T-helper 1 cell treated with Interleukin-12 subunit alpha and Interleukin-12 subunit beta and Interleukin-4 antibody, amounts not matched to agents 30 ng/mL and 1 ng/mL, for 36 hours (primary cell): ENCODE results near the gene CLPTM1L. TPM values are rescaled to one million over a fixed set of nuclear protein-coding genes. Genes with fewer than 3 reads are reported as not detected.

Source experiments
- intact Hi-C: fragments of 100-400 bp; cut with micrococcal nuclease; formaldehyde crosslinking; loops from one replicate; pipeline ENCODE4 v1.15.1; 2024
- total RNA-seq: library from RNA; stranded (reverse); gene quantifications from 2 replicates; pipeline ENCODE4 v1.2.3, GENCODE V29; 2022

Gene CLPTM1L
- total RNA-seq, 1 donor from 2014 or later = 119 TPM

DNA sequence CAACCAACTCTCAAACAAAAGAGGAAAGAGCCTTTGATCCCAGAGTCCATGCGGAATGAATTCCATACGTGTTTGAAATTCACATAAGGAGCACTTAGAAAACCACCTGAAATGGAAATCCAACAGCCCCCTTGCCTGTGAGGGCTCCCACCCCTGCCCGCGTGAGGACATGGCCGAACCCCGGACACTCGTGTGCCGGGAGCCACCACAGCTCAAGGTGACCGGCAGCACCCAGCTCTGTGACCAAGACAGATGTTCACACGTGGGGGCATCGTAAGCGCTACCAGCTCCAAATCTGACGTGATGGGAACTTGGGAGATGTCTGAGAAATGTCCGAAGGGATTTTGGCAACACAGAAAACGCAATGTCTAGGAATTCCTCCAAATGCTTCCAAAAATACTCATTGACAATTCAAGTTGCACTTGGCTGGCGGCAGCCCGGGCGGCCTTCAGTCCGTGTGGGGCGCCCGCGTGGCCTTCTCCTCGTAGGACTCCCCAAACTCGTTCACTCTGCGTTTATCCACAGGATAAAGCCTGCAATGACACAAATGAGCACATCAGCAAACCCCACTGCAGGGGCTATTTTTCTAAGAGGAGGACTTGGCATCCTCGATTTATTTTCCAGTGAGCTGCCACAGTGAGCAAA lies 26.9 kb downstream of the CLPTM1L start:
- intact Hi-C loops = loop anchor here (5.0 to 10.0 kb wide), 6 partner anchors 153 to 703 kb away; partner anchors contain the start of genes CEP72, MRPL36 and TPPP

GRCh38 chr5:1316588-1317340 lies 28.1 kb downstream of the CLPTM1L start:
- intact Hi-C loops = loop anchor here (1.0 to 10.0 kb wide), 9 partner anchors 29 to 702 kb away; partner anchors contain the start of genes CEP72, CLPTM1L, MRPL36 and TPPP

DNA sequence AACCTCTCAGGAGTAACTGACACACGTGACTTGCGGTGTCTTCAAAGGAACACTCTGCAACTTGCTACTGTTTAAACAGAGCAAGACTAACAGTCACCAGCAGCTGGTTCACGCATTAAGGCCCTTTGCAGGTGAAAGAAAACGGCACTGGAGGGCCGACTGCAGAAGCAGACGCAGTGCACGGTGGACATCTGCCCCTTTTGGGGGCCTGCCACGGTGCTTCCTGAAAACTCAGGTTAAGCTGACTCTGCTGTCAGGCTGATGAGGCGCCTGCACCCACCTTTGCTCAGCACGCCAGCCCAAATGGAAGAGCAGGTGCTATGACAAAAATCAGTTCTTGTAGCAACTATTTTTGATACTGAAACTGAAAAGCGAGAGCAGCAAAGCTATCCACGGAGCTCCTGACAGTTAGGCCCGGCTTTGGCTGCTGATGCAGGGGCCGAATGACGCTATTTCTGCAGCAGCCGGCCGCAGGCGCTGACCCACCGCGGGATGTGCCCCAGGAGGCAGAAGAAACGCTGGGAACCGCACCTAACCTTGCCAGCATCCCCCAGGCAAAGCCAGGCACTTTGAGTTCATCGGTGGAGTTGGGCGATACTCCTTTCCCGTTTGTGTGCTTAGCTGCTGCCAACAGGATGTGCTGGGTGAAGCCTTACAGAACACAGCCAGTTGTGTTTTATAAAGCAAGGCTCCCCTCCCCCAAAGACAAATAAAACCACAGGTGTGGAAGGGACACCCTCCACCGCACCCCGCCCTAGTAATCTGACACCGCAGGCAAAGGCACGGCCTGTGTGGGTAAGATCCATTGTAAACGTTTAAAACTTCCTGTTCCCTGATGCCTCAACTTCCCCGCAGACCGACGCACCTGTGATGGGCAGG lies 29.0 kb downstream of the CLPTM1L start:
- intact Hi-C loops = loop anchor here (1.0 to 10.0 kb wide), 9 partner anchors 29 to 701 kb away; partner anchors contain the start of genes CEP72, CLPTM1L, MRPL36 and TPPP

GRCh38 chr5:1315018-1315708 lies 29.7 kb downstream of the CLPTM1L start:
- intact Hi-C loops = loop anchor here (5.0 to 10.0 kb wide), 6 partner anchors 150 to 700 kb away; partner anchors contain the start of genes CEP72, MRPL36 and TPPP

DNA sequence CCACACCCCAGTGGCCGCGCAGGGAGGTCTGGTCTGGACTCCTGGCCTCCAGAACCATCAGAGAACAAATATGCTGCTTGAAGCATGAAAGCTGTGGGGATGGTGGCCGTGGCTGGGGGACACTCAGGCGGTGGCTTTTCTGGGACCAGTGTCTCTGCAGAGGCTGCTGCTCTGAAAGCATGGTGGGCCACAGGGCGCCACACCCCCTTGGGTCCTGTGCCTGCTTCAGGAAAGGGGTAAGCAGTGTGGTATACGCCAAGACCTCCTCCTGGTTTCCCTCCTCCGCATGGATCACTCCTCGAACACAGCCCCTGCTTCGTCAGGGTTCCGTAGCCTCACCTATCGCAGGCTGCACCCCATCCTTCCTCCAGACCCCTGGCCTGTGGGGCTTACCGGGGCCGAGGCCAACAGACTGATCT lies 30.3 kb downstream of the CLPTM1L start:
- intact Hi-C loops = loop anchor here (5.0 to 10.0 kb wide), 5 partner anchors 150 to 700 kb away; partner anchors contain the start of genes CEP72 and MRPL36

GRCh38 chr5:1312993-1313833 lies 31.7 kb downstream of the CLPTM1L start:
- intact Hi-C loops = loop anchor here (2.0 to 10.0 kb wide), 7 partner anchors 16 to 698 kb away; partner anchors contain the start of genes CEP72 and MRPL36

- intact Hi-C loops = loop anchor here (2.0 to 10.0 kb wide), 7 partner anchors 15 to 697 kb away; partner anchors contain the start of genes CEP72 and MRPL36
Observed at GRCh38 chr5:1312206-1312605, 32.7 kb downstream of the CLPTM1L start.

GRCh38 chr5:1311439-1312055 lies 33.4 kb downstream of the CLPTM1L start:
- intact Hi-C loops = loop anchor here (2.0 to 10.0 kb wide), 7 partner anchors 15 to 697 kb away; partner anchors contain the start of genes CEP72 and MRPL36

DNA sequence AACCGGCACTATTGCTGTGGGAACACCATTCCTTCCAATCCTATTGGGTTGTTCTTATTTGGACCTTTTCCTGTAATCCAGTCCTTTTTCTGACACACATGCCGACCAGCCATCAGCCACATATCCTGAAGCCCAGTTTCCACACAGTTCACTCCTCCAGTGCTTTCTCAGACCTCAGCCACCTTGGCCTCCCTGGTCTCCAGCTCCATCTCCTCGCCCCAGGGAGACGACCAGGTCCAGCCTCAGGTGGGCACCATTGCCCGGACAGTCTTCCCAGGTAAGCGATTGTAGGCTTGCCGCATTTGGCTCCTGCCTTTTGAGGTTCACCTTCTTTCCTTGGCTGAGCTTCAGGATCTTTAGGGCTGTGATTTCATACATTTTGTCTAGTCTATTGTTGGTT lies 34.8 kb downstream of the CLPTM1L start:
- intact Hi-C loops = loop anchor here (5.0 to 10.0 kb wide), 5 partner anchors 145 to 695 kb away; partner anchors contain the start of genes CEP72 and MRPL36

GRCh38 chr5:1304033-1304432 lies 40.9 kb downstream of the CLPTM1L start:
- intact Hi-C loops = no loop called here

DNA sequence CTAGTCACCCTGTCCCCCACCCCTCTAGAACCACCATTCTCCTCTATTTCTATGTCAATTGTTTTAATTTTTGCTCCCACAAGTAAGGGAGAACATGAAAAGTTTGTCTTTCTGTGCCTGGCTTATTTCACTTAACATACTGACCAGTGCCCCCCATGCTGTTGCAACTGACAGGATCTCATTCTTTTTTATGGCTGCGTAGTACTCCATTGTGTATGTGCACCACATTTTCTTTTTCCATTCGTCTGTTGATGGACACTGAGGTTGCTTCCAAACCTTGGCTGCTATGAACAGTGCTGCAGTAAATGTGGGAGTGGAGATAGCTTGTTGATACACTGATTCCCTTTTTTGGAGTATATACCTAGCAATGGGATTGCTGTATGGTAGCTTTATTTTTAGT lies 42.6 kb downstream of the CLPTM1L start:
- intact Hi-C loops = no loop called here

DNA sequence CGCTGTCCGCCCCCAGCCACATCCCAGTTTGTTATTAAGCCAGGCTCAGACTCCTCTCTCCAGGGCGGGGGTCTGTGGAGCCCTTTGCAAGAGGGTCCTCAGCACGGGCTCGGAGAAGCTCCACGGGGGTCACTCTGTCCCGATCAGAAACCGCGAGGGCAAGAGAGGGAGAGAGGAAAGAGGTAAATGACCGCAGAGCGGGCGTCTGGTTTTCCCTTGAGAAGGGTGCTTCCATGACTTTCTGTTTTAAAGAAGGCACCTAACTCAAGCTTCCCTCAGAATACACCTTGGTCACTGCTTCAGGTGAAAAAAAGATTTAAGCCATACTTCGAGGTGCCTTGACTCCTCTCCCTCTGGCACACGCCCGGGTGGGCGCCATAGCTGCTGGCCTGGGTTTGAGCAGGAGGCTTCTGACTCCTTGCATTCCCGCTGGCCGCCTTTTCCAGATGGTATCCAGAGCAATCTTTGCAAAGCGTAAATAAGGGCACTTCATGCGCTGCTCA lies 44.3 kb downstream of the CLPTM1L start:
- intact Hi-C loops = no loop called here

- intact Hi-C loops = no loop called here
Observed at GRCh38 chr5:1299961-1300360, 44.9 kb downstream of the CLPTM1L start.

GRCh38 chr5:1299511-1299850 lies 45.4 kb downstream of the CLPTM1L start:
- intact Hi-C loops = no loop called here

DNA sequence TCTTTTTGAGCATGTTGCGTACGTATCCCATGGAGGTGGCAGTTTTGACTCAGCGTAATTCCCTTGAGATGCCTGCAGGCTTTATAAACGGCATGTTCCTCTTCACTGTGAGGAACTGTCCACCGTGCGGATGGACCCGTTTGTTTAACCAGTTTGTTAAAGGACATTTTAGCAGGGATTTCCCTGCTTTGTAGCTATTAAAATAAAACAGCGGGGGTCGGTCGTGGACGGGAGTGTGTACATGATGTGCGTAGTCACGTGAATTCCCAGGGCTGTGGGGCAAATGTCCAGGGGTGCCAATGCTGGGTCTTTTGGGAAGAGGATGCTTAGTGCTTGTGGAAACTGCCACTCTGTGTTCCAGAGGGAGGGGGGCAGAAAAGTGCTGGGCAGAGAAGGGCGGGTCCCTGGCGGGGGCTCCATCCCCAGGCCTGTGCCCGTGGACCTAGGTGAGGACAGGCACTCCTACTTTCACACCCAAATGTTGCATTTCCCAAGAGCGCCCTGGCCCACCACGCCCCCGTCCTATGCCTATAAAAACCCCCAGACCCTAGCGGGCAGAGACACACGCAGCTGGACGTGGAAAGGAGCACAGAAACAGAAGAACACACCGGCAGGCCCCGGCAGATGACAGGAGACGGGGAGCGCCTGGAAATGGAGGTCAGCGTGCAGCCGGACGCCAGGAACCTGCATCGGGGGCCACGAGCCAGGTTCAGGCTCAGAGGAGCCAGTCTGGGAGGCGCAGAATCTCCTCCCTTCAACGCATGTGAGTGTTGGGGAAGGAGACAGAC lies 46.0 kb downstream of the CLPTM1L start:
- intact Hi-C loops = no loop called here

DNA sequence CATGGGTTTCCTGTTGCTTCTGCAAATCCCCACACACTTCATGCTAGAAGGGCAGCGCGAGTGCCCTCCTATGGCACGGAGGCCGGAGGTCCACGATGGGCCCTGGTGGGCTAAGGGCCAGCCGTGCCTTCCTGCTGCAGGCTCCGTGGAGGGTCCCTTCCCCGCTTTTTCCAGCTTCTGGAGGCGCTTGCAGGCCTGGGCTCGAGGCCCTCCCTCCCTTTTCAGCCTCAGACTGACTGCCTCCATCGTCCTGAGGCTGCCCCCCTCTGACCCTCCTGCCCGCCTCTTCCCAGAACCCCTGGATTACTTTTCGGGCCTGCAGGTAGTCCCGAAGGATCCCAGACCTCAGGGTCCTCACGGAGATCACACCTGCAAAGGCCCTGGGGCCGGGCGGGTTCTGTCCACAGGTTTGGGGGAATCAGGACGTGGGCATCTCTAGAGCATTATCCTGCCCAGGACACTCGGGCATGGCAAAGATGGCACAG lies 46.8 kb downstream of the CLPTM1L start:
- intact Hi-C loops = no loop called here

DNA sequence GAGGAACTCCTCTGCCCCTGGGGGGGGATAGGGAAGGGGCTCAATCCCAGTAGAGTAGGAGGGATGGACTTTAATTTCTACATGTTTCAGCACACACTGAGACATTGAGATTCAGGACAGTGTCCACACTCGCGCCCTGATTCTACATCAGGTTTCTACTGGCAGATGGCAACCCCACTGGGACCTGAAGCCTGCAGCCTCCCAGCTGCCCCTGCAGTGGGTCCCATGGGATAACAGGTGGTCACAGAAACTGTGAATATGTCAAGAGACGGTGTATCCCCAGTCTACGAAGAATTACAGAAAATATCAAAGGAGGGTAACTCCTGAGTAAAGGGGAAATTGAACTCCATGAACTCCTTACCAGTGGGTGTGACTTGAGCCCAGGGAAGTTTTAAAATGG lies 47.7 kb downstream of the CLPTM1L start:
- intact Hi-C loops = loop anchor here (2.0 kb wide), 1 partner anchor 16 kb away; no protein-coding TSS in a partner anchor

GRCh38 chr5:1295650-1296037 lies 49.3 kb downstream of the CLPTM1L start:
- intact Hi-C loops = loop anchor here (2.0 kb wide), 2 partner anchors 17 to 49 kb away; partner anchors contain the start of gene CLPTM1L
